Measurements from ENCODE around the gene KRT4. TPM values are rescaled to one million over a fixed set of nuclear protein-coding genes. Genes with fewer than 3 reads are reported as not detected.

The KRT4 gene
- total RNA-seq, 1 experiment from 2014 or later: not detected

DNA sequence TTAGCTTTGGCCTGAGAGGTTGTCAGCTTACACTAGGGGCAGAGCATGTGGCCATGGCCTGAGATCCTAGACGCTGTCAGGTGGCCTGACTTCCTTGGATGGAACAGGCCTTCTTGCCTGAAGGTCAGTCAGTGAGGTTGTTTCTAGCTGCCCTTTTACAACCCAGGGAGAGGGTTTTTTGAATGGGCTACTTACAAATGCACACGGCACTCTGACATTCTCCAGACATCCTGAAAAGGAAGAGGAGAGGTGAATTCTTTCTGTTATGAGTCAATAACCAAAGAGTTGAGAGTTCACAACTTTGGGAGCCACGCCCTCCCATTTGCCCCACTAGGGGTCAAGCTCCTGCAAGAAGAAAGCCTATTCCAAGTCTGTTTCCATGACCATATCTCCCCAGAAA is 44.6 kb downstream of the KRT4 start:
- Mint-ChIP-seq H3K4me1 (no peaks in the 10 kb centered on the region), H3K27me3 (ENCODE audit: low read depth) (peaks cover 21% of the 10 kb centered on the region)
- no CpG with 5 or more reads among the region's 3 CpGs for WGBS (ENCODE audit: extremely low coverage, insufficient read length, low lambda C conversion rate)

More for the DNA sequence above, 44.6 kb downstream of the KRT4 start:
- Mint-ChIP-seq H3K4me3 (no peak overlapping the region), H3K36me3 (ENCODE audit: insufficient read depth in 1 of 3, low read depth in 3 of 3) (no peaks in the 10 kb centered on the region), H3K9me3 (no peaks in the 10 kb centered on the region; a peak in 1 of 5 replicates), H3K27ac (no peak overlapping the region)
- Histone ChIP-seq H4K8ac (replicated peaks; ENCODE audit: insufficient read length, low read depth, low read length) (no peak overlapping the region), H4K5ac (ENCODE audit: insufficient read length, low read depth, low read length) (no peak overlapping the region), H3K23me2 (ENCODE audit: insufficient read length, low read depth, low read length, poor library complexity, severe bottlenecking) (no peaks in the 10 kb centered on the region), H2AK5ac (ENCODE audit: insufficient read length, low read length) (no peak overlapping the region), H3K79me1 (ENCODE audit: insufficient read depth, low read depth, low read length, poor library complexity, severe bottlenecking) (no peaks in the 10 kb centered on the region), H2BK12ac (ENCODE audit: insufficient read length, low read depth, low read length) (no peak overlapping the region), H3T11ph (ENCODE audit: low read length) (no peak overlapping the region), H3K23ac (ENCODE audit: insufficient read length, low read depth, low read length) (no peak overlapping the region), H3K14ac (ENCODE audit: insufficient read depth, low read length) (no peak overlapping the region), H3K4me2 (ENCODE audit: insufficient read depth, insufficient read length, low read length) (no peak overlapping the region), H2AFZ (ENCODE audit: low read length) (no peak overlapping the region), H2BK5ac (ENCODE audit: insufficient read length, low read length) (no peak overlapping the region), H3K9ac (ENCODE audit: extremely low read depth, insufficient read length, low read length) (no peak overlapping the region), H3K4ac (ENCODE audit: low read depth, low read length) (no peak overlapping the region), H4K91ac (ENCODE audit: insufficient read length, low read depth, low read length) (no peak overlapping the region), H3K9me3 (ENCODE audit: control insufficient read depth, low read depth, low read length) (no peaks in the 10 kb centered on the region), H2BK15ac (ENCODE audit: low read depth, low read length) (no peak overlapping the region), H3K4me1 (ENCODE audit: insufficient read depth, low read length) (no peaks in the 10 kb centered on the region), H3K79me2 (ENCODE audit: insufficient read depth, low read length) (no peaks in the 10 kb centered on the region), H3K27ac (ENCODE audit: insufficient read length, low read depth, low read length) (no peak overlapping the region), H4K20me1 (ENCODE audit: control insufficient read depth, insufficient read depth, insufficient read length) (no peaks in the 10 kb centered on the region), H3K56ac (ENCODE audit: insufficient read length, low read depth, low read length) (no peak overlapping the region), H2BK120ac (ENCODE audit: low read depth, low read length, poor library complexity, severe bottlenecking) (no peak overlapping the region), H3K27me3 (ENCODE audit: insufficient read depth, low read length) (no peaks in the 10 kb centered on the region), H3K18ac (ENCODE audit: insufficient read length, low read depth, low read length) (no peak overlapping the region), H2BK20ac (ENCODE audit: low read depth, low read length, poor library complexity, severe bottlenecking) (no peak overlapping the region)
- TF ChIP-seq, protein P1, sequence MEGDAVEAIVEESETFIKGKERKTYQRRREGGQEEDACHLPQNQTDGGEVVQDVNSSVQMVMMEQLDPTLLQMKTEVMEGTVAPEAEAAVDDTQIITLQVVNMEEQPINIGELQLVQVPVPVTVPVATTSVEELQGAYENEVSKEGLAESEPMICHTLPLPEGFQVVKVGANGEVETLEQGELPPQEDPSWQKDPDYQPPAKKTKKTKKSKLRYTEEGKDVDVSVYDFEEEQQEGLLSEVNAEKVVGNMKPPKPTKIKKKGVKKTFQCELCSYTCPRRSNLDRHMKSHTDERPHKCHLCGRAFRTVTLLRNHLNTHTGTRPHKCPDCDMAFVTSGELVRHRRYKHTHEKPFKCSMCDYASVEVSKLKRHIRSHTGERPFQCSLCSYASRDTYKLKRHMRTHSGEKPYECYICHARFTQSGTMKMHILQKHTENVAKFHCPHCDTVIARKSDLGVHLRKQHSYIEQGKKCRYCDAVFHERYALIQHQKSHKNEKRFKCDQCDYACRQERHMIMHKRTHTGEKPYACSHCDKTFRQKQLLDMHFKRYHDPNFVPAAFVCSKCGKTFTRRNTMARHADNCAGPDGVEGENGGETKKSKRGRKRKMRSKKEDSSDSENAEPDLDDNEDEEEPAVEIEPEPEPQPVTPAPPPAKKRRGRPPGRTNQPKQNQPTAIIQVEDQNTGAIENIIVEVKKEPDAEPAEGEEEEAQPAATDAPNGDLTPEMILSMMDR (conservative IDR thresholded peaks at IDR 0.05): no peak
- no peak for DNase-seq

Data from H9 (cell line).